ENCODE measurements around the gene RNF32. TPM values are rescaled to one million over a fixed set of nuclear protein-coding genes. Genes with fewer than 3 reads are reported as not detected.
"Not testable (repeated sequence)": the region's sequence is repeated elsewhere in the genome, so short reads cannot be mapped to it uniquely, and the experiment has no call there.

The RNF32 gene
- total RNA-seq, 1 experiment from 2014 or later, result 1.3 TPM

- no peaks in the 10 kb centered on the region for H3K9me2 ChIP-seq (replicated peaks; ENCODE audit: insufficient read depth, low read length)
- H3K79me2 ChIP-seq (ENCODE audit: low read length), result no peaks in the 10 kb centered on the region
- no peaks in the 10 kb centered on the region for H3K36me3 ChIP-seq (ENCODE audit: insufficient read depth, low read length)
- H3K27ac ChIP-seq (ENCODE audit: low read length), result no peak overlapping the region
- H3K4me2 ChIP-seq (ENCODE audit: low read depth, low read length, poor library complexity, severe bottlenecking), result no peak overlapping the region
- no peaks in the 10 kb centered on the region for H3K27me3 ChIP-seq (ENCODE audit: low read length)
- no peak overlapping the region for H3K4me3 ChIP-seq (ENCODE audit: low read length)
- H3K9ac ChIP-seq (ENCODE audit: low read length), result no peak overlapping the region
- no peak overlapping the region for H2AFZ ChIP-seq (ENCODE audit: low read length)
- no peaks in the 10 kb centered on the region for H3K9me3 ChIP-seq (ENCODE audit: low read length)
- H4K20me1 ChIP-seq (ENCODE audit: insufficient read depth, low read depth, low read length), result no peaks in the 10 kb centered on the region
- DNase-seq, result no peak
- H3K4me1 ChIP-seq (ENCODE audit: low read length), result no peaks in the 10 kb centered on the region
Observed at GRCh38 chr7:156618780-156619367, 21.7 kb upstream of the RNF32 start.

DNA sequence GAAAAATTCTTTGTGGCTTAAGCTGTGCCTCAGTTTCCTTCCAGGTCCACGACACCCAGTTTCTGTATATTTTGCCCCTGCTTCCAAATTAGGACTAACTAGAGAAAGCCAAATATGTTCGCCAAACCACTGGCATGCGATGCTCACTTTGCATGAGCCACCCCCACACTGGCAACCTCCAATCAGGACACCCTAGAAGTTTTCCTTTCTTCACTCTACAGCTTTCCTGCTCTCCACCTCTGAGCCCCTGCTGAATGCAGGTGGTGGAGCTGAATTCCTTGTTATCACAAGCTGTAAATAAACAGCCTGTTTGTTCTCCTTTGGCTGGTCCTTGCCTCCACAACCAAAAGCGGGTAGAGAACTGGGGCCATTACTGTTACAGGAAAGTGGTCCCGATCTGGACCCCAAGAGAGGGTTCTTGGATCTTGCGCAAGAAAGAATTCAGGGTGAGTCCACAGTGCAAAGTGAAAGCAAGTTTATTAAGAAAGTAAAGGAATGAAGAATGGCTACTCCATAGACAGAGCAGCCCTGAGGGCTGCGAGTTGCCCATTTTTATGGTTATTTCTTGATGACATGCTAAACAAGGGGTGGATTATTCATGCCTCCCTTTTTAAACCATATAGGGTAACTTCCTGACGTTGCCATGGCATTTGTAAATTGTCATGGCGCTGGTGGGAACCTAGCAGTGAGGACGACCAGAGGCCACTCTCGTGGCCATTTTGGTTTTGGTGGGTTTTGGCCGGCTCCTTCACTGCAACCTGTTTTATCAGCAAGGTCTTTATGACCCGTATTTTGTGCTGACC is 20.9 kb upstream of the RNF32 start:
- H3K4me1 ChIP-seq (ENCODE audit: low read length); H3K4me3 ChIP-seq (ENCODE audit: low read length); H3K9me3 ChIP-seq (ENCODE audit: low read length); H3K4me2 ChIP-seq (ENCODE audit: low read depth, low read length, poor library complexity, severe bottlenecking); H4K20me1 ChIP-seq (ENCODE audit: insufficient read depth, low read depth, low read length); DNase-seq; H2AFZ ChIP-seq (ENCODE audit: low read length); H3K36me3 ChIP-seq (ENCODE audit: insufficient read depth, low read length); H3K27ac ChIP-seq (ENCODE audit: low read length); H3K9me2 ChIP-seq (replicated peaks; ENCODE audit: insufficient read depth, low read length); H3K9ac ChIP-seq (ENCODE audit: low read length); H3K79me2 ChIP-seq (ENCODE audit: low read length); H3K27me3 ChIP-seq (ENCODE audit: low read length): not testable (repeated sequence)

DNA sequence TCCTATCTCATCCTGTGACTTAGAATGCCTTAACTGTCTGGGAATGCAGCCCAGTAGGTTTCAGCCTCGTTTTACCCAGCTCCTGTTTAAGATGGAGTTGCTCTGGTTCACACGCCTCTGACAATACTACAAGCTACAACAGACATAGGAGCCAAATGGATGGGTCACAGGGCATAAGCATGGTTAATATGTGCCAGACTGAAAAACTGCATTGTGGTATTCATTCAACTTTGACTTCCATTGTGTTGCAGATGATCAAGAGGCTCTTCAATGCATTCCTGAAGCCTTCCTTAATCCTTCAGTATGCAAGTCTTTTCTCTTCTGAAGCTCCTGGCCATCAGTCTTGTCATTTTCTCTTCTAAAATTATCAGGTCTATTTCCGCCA is 20.3 kb upstream of the RNF32 start:
- Histone ChIP-seq H3K4me2 (ENCODE audit: low read depth, low read length, poor library complexity, severe bottlenecking) (no peak overlapping the region), H3K27ac (ENCODE audit: low read length) (no peak overlapping the region), H3K4me3 (ENCODE audit: low read length) (no peak overlapping the region)

GRCh38 chr7:156621652-156622051 is 18.9 kb upstream of the RNF32 start:
- Histone ChIP-seq H3K36me3 (ENCODE audit: insufficient read depth, low read length) (no peaks in the 10 kb centered on the region), H3K4me1 (ENCODE audit: low read length) (no peaks in the 10 kb centered on the region), H3K27ac (ENCODE audit: low read length) (no peak overlapping the region), H3K79me2 (ENCODE audit: low read length) (no peaks in the 10 kb centered on the region), H2AFZ (ENCODE audit: low read length) (no peak overlapping the region), H3K27me3 (ENCODE audit: low read length) (no peaks in the 10 kb centered on the region), H3K4me3 (ENCODE audit: low read length) (no peak overlapping the region), H3K9me2 (replicated peaks; ENCODE audit: insufficient read depth, low read length) (no peaks in the 10 kb centered on the region), H3K4me2 (ENCODE audit: low read depth, low read length, poor library complexity, severe bottlenecking) (no peak overlapping the region), H4K20me1 (ENCODE audit: insufficient read depth, low read depth, low read length) (no peaks in the 10 kb centered on the region), H3K9ac (ENCODE audit: low read length) (no peak overlapping the region), H3K9me3 (ENCODE audit: low read length) (no peaks in the 10 kb centered on the region)
- no peak for DNase-seq

More for the DNA sequence above, 20.3 kb upstream of the RNF32 start:
- H3K27me3 ChIP-seq (ENCODE audit: low read length), result no peaks in the 10 kb centered on the region
- no peak overlapping the region for H3K9ac ChIP-seq (ENCODE audit: low read length)
- DNase-seq, result no peak
- H3K36me3 ChIP-seq (ENCODE audit: insufficient read depth, low read length), result no peaks in the 10 kb centered on the region
- H3K79me2 ChIP-seq (ENCODE audit: low read length), result no peaks in the 10 kb centered on the region
- no peak overlapping the region for H2AFZ ChIP-seq (ENCODE audit: low read length)
- H4K20me1 ChIP-seq (ENCODE audit: insufficient read depth, low read depth, low read length), result no peaks in the 10 kb centered on the region
- H3K9me3 ChIP-seq (ENCODE audit: low read length), result no peaks in the 10 kb centered on the region
- no peaks in the 10 kb centered on the region for H3K4me1 ChIP-seq (ENCODE audit: low read length)
- no peaks in the 10 kb centered on the region for H3K9me2 ChIP-seq (replicated peaks; ENCODE audit: insufficient read depth, low read length)

DNA sequence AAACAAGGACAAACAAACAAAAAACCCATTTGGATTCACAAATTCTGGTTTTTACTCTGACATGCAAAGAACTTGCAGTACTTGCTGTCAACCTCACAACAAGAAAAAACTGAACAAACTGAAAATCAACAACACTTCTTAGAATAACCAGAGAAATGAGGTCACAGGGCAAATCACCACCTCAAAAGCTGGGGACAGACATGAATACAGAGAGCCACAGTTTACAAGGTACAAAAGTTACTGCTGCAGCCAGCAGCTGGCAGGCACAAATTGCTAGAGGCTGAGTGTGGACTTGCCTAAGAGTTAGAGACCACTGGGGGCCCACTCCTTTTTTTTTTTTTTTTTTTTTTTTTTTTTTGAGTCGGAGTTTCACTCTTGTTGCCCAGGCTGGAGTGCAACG is 15.0 kb upstream of the RNF32 start:
- Histone ChIP-seq H2AFZ (ENCODE audit: low read length) (no peak overlapping the region), H3K4me3 (ENCODE audit: low read length) (no peak overlapping the region), H3K79me2 (ENCODE audit: low read length) (no peaks in the 10 kb centered on the region), H3K9me3 (ENCODE audit: low read length) (no peaks in the 10 kb centered on the region), H3K4me2 (ENCODE audit: low read depth, low read length, poor library complexity, severe bottlenecking) (no peak overlapping the region), H3K36me3 (ENCODE audit: insufficient read depth, low read length) (no peaks in the 10 kb centered on the region), H3K27me3 (ENCODE audit: low read length) (no peaks in the 10 kb centered on the region), H3K4me1 (ENCODE audit: low read length) (no peaks in the 10 kb centered on the region), H3K9me2 (replicated peaks; ENCODE audit: insufficient read depth, low read length) (no peaks in the 10 kb centered on the region), H4K20me1 (ENCODE audit: insufficient read depth, low read depth, low read length) (no peaks in the 10 kb centered on the region), H3K9ac (ENCODE audit: low read length) (no peak overlapping the region), H3K27ac (ENCODE audit: low read length) (no peak overlapping the region)
- DNase-seq, result no peak

DNA sequence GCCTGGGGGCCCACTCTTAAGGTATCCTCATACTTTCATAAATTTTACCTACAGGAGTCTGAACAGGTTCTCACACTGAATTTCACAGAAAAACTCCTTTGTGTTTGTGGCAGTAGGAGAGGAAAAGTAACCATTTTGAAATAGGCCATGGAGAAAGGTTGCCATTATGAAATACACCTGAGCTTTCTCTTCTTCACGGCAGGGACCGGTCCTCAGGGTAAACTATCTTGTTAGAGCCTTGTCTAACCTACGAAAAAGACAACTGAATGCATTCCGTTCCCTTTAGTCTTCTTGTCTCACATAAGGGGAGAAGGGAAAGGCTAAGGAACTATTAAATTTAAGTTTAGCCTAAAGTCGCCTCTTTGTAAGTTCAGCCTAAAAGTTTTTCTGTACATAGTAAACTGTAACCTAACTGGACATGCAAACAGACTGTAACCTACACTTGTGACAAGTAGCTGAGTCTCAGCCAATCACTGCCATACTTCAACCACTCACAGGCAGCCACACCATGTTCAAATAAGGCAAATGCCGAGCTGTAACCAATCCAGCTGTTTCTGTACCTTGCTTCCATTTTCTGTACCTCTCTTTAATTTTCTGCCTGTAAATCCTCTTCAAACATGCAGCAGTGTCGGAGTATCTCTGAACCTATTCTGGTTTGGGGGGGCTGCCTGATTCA is 14.2 kb upstream of the RNF32 start:
- Histone ChIP-seq H4K20me1 (ENCODE audit: insufficient read depth, low read depth, low read length) (no peaks in the 10 kb centered on the region), H2AFZ (ENCODE audit: low read length) (no peak overlapping the region), H3K27me3 (ENCODE audit: low read length) (no peaks in the 10 kb centered on the region), H3K4me1 (ENCODE audit: low read length) (no peaks in the 10 kb centered on the region), H3K9me3 (ENCODE audit: low read length) (no peaks in the 10 kb centered on the region), H3K79me2 (ENCODE audit: low read length) (no peaks in the 10 kb centered on the region), H3K4me2 (ENCODE audit: low read depth, low read length, poor library complexity, severe bottlenecking) (no peak overlapping the region), H3K27ac (ENCODE audit: low read length) (no peak overlapping the region), H3K4me3 (ENCODE audit: low read length) (no peak overlapping the region), H3K9ac (ENCODE audit: low read length) (no peak overlapping the region), H3K36me3 (ENCODE audit: insufficient read depth, low read length) (no peaks in the 10 kb centered on the region), H3K9me2 (replicated peaks; ENCODE audit: insufficient read depth, low read length) (no peaks in the 10 kb centered on the region)
- DNase-seq, result no peak

DNA sequence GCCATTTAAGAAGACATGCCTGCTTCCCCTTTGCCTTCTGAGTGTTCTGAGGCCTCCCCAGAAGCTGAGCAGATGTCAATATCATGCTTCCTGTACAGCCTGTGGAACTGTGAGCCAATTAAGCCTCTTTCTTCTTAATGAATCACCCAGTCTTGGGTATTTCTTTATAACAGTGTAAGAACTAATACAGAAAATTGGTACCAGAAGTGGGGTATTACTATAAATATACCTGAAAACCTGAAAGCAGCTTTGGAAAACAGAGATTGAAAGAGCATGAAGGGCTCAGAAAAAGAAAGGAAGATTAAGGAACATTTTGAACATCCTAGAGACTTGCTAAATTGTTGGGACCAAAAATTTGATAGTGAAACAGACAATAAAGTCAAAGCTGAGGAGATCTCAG is 12.0 kb upstream of the RNF32 start:
- Histone ChIP-seq H3K27ac (ENCODE audit: low read length) (no peak overlapping the region), H3K9me3 (ENCODE audit: low read length) (no peaks in the 10 kb centered on the region), H3K79me2 (ENCODE audit: low read length) (no peaks in the 10 kb centered on the region), H3K4me3 (ENCODE audit: low read length) (no peak overlapping the region), H3K4me2 (ENCODE audit: low read depth, low read length, poor library complexity, severe bottlenecking) (no peak overlapping the region), H2AFZ (ENCODE audit: low read length) (no peak overlapping the region), H4K20me1 (ENCODE audit: insufficient read depth, low read depth, low read length) (no peaks in the 10 kb centered on the region), H3K4me1 (ENCODE audit: low read length) (no peaks in the 10 kb centered on the region), H3K9ac (ENCODE audit: low read length) (no peak overlapping the region), H3K27me3 (ENCODE audit: low read length) (no peaks in the 10 kb centered on the region), H3K36me3 (ENCODE audit: insufficient read depth, low read length) (no peaks in the 10 kb centered on the region), H3K9me2 (replicated peaks; ENCODE audit: insufficient read depth, low read length) (no peaks in the 10 kb centered on the region)
- no peak for DNase-seq

- Histone ChIP-seq H3K4me2 (ENCODE audit: low read depth, low read length, poor library complexity, severe bottlenecking) (no peak overlapping the region), H3K9me3 (ENCODE audit: low read length) (no peaks in the 10 kb centered on the region), H3K36me3 (ENCODE audit: insufficient read depth, low read length) (no peaks in the 10 kb centered on the region), H2AFZ (ENCODE audit: low read length) (no peak overlapping the region), H3K9me2 (replicated peaks; ENCODE audit: insufficient read depth, low read length) (no peaks in the 10 kb centered on the region), H3K27ac (ENCODE audit: low read length) (no peak overlapping the region), H3K79me2 (ENCODE audit: low read length) (no peaks in the 10 kb centered on the region), H3K4me3 (ENCODE audit: low read length) (no peak overlapping the region), H3K4me1 (ENCODE audit: low read length) (no peaks in the 10 kb centered on the region), H3K9ac (ENCODE audit: low read length) (no peak overlapping the region), H4K20me1 (ENCODE audit: insufficient read depth, low read depth, low read length) (no peaks in the 10 kb centered on the region), H3K27me3 (ENCODE audit: low read length) (no peaks in the 10 kb centered on the region)
- no peak for DNase-seq
Observed at GRCh38 chr7:156629873-156630272, 10.7 kb upstream of the RNF32 start.

Data from Karpas-422 (cell line).